GM23338 (cell line): ENCODE data around the gene FOXI1. TPM values are rescaled to one million over a fixed set of nuclear protein-coding genes. Genes with fewer than 3 reads are reported as not detected.

Source experiments
- ATAC-seq: fragments of 200-7000 bp; cut with Tn5 transposase; 3 replicates; pipeline ENCODE4 v1.9.1; 2020
- DNase-seq: peaks from one replicate; pipeline ENCODE4 v3.0.0-alpha.2; 2015; ENCODE audit warnings: low spot score
- H2AFZ ChIP-seq: fragments of 200-600 bp; sonication (generic); 2 replicates; pipeline ENCODE4 v1.8.0; 2016; ENCODE audit warnings: antibody characterized with exemption, mild to moderate bottlenecking, moderate library complexity
- H3F3A ChIP-seq: fragments of 200-600 bp; sonication (generic); replicated peaks from 2 replicates; pipeline ENCODE4 v1.8.0; 2017; ENCODE audit warnings: antibody characterized with exemption, mixed run types, low read depth
- H3K27ac ChIP-seq: fragments of 200-600 bp; sonication (generic); 2 replicates; pipeline ENCODE4 v1.6.1; 2016; ENCODE audit warnings: low read depth
- H3K27me3 ChIP-seq: fragments of 200-600 bp; sonication (generic); 2 replicates; pipeline ENCODE4 v1.8.0; 2016; ENCODE audit warnings: mild to moderate bottlenecking, mixed run types, moderate library complexity; ENCODE audit not compliant: insufficient read depth
- H3K36me3 ChIP-seq: fragments of 200-600 bp; sonication (generic); 2 replicates; pipeline ENCODE4 v1.8.0; 2016; ENCODE audit warnings: mild to moderate bottlenecking; ENCODE audit not compliant: insufficient read depth
- H3K4me1 ChIP-seq: fragments of 200-600 bp; sonication (generic); 2 replicates; pipeline ENCODE4 v1.8.0; 2016; ENCODE audit warnings: mild to moderate bottlenecking, moderate library complexity; ENCODE audit not compliant: insufficient read depth
- H3K4me2 ChIP-seq: fragments of 200-600 bp; sonication (generic); 2 replicates; pipeline ENCODE4 v1.7.1; 2017; ENCODE audit warnings: mixed run types
- H3K4me3 ChIP-seq: fragments of 200-600 bp; sonication (generic); 2 replicates; pipeline ENCODE4 v1.6.1; 2016; ENCODE audit warnings: mixed run types
- H3K79me2 ChIP-seq: fragments of 200-600 bp; sonication (generic); replicated peaks from 2 replicates; pipeline ENCODE4 v1.8.0; 2017; ENCODE audit warnings: mild to moderate bottlenecking; ENCODE audit not compliant: insufficient read depth
- H3K9me2 ChIP-seq: fragments of 200-600 bp; sonication (generic); 2 replicates; pipeline ENCODE4 v1.8.0; 2017; ENCODE audit not compliant: insufficient read depth
- H4K20me1 ChIP-seq: fragments of 200-600 bp; sonication (generic); replicated peaks from 2 replicates; pipeline ENCODE4 v1.8.0; 2017; ENCODE audit warnings: mild to moderate bottlenecking; ENCODE audit not compliant: insufficient read depth
- H3K27ac Mint-ChIP-seq: 2 replicates; pipeline ENCODE4 v1.8.0; 2020; ENCODE audit warnings: inconsistent platforms, mild to moderate bottlenecking, moderate library complexity, mixed read lengths
- H3K27me3 Mint-ChIP-seq: 3 replicates; pipeline ENCODE4 v1.8.0; 2022; ENCODE audit warnings: low read depth, mild to moderate bottlenecking, moderate library complexity, mixed read lengths, inconsistent platforms; ENCODE audit not compliant: insufficient read depth, poor library complexity
- H3K36me3 Mint-ChIP-seq: 3 replicates; pipeline ENCODE4 v1.8.0; 2021; ENCODE audit warnings: low read depth, mild to moderate bottlenecking, inconsistent platforms, moderate library complexity, mixed read lengths
- H3K4me1 Mint-ChIP-seq: 3 replicates; pipeline ENCODE4 v1.8.0; 2020; ENCODE audit warnings: mild to moderate bottlenecking, inconsistent platforms, mixed read lengths
- H3K4me3 Mint-ChIP-seq: 3 replicates; pipeline ENCODE4 v1.8.0; 2021; ENCODE audit warnings: moderate library complexity, mild to moderate bottlenecking, inconsistent platforms, mixed read lengths
- H3K9me3 Mint-ChIP-seq: 3 replicates; pipeline ENCODE4 v1.8.0; 2020; ENCODE audit warnings: moderate library complexity, mild to moderate bottlenecking, inconsistent platforms, mixed read lengths
- JUNB ChIP-seq: IDR thresholded peaks from one replicate; pipeline ENCODE4 v1.6.1; 2016; ENCODE audit warnings: antibody characterized with exemption; ENCODE audit not compliant: unreplicated experiment
- NANOG ChIP-seq: IDR thresholded peaks from 2 replicates; pipeline ENCODE4 v1.6.1; 2016; ENCODE audit warnings: antibody characterized with exemption, borderline replicate concordance
- POLR2AphosphoS5 ChIP-seq: IDR thresholded peaks from 2 replicates; pipeline ENCODE4 v1.6.1; 2016; ENCODE audit warnings: antibody characterized with exemption, low read depth
- STAT1 ChIP-seq: IDR thresholded peaks from one replicate; pipeline ENCODE4 v1.6.1; 2016; ENCODE audit warnings: antibody characterized with exemption; ENCODE audit not compliant: unreplicated experiment
- ZNF114 ChIP-seq: fragments of 250-450 bp; sonication (Bioruptor Pico); IDR thresholded peaks from 2 replicates; pipeline ENCODE4 v1.5.0; 2020; ENCODE audit warnings: mild to moderate bottlenecking, moderate library complexity
- ZNF331 ChIP-seq: fragments of 250-450 bp; sonication (Bioruptor Pico); IDR thresholded peaks from 2 replicates; pipeline ENCODE4 v1.5.0; 2020; ENCODE audit warnings: low read depth, mild to moderate bottlenecking, moderate library complexity
- polyA plus RNA-seq: library from polyadenylated mRNA; unstranded; fragments of >200 nt; fragmentation: Nextera tagmentation; extraction: Ambion mirVana; gene quantifications from 2 replicates; pipeline ENCODE4 v1.2.1, GENCODE V29; 2016
- total RNA-seq: library from RNA; depleted of rRNA; stranded (reverse); fragments of >200 nt; shearing (Covaris generic); gene quantifications from 2 replicates; pipeline ENCODE4 v1.2.3, GENCODE V29; 2014
- TF ChIP-seq, protein P1 (sequence below): fragments of 250-450 bp; sonication (Bioruptor Pico); IDR thresholded peaks from 2 replicates; pipeline ENCODE4 v1.5.0; 2020; ENCODE audit warnings: mild to moderate bottlenecking, moderate library complexity
- TF ChIP-seq, protein P2 (sequence below): IDR thresholded peaks from 2 replicates; pipeline ENCODE4 v1.6.1; 2016; ENCODE audit warnings: antibody characterized with exemption

Gene FOXI1
- total and polyA plus RNA-seq, 2 experiments from 2014 or later: not detected

DNA sequence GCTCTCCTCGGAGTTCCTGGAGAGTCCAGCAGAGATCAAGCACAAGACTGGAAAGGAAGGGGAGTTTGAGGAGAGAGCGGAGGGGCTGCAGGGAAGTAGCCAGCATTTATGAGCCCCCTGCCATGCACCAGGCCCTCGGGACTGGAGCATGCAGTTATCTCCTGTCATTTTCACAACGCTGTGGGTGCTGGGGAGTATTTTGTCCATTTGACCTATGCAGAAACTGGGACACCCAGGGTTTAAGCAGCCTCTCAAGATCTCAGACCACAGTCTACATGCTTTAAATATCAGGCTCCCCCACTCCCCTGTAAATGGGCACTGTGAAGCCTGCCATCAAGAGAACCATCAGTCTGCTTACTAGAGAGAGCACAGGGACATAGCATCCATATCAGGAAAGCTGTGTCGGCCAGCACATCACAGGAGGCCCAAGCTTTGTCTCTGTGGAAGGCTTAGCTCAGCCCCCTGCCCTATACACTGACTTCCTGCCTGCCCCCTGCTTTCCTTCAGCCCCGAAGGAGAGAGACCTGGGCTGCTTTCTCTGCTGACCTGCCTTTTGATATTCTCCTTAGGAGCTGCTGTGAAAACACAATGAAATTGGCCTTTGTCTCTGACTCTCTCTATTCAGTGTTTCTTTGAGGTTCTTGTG is 7.3 kb downstream of the FOXI1 start (continued):
- TF ChIP-seq, protein P1, sequence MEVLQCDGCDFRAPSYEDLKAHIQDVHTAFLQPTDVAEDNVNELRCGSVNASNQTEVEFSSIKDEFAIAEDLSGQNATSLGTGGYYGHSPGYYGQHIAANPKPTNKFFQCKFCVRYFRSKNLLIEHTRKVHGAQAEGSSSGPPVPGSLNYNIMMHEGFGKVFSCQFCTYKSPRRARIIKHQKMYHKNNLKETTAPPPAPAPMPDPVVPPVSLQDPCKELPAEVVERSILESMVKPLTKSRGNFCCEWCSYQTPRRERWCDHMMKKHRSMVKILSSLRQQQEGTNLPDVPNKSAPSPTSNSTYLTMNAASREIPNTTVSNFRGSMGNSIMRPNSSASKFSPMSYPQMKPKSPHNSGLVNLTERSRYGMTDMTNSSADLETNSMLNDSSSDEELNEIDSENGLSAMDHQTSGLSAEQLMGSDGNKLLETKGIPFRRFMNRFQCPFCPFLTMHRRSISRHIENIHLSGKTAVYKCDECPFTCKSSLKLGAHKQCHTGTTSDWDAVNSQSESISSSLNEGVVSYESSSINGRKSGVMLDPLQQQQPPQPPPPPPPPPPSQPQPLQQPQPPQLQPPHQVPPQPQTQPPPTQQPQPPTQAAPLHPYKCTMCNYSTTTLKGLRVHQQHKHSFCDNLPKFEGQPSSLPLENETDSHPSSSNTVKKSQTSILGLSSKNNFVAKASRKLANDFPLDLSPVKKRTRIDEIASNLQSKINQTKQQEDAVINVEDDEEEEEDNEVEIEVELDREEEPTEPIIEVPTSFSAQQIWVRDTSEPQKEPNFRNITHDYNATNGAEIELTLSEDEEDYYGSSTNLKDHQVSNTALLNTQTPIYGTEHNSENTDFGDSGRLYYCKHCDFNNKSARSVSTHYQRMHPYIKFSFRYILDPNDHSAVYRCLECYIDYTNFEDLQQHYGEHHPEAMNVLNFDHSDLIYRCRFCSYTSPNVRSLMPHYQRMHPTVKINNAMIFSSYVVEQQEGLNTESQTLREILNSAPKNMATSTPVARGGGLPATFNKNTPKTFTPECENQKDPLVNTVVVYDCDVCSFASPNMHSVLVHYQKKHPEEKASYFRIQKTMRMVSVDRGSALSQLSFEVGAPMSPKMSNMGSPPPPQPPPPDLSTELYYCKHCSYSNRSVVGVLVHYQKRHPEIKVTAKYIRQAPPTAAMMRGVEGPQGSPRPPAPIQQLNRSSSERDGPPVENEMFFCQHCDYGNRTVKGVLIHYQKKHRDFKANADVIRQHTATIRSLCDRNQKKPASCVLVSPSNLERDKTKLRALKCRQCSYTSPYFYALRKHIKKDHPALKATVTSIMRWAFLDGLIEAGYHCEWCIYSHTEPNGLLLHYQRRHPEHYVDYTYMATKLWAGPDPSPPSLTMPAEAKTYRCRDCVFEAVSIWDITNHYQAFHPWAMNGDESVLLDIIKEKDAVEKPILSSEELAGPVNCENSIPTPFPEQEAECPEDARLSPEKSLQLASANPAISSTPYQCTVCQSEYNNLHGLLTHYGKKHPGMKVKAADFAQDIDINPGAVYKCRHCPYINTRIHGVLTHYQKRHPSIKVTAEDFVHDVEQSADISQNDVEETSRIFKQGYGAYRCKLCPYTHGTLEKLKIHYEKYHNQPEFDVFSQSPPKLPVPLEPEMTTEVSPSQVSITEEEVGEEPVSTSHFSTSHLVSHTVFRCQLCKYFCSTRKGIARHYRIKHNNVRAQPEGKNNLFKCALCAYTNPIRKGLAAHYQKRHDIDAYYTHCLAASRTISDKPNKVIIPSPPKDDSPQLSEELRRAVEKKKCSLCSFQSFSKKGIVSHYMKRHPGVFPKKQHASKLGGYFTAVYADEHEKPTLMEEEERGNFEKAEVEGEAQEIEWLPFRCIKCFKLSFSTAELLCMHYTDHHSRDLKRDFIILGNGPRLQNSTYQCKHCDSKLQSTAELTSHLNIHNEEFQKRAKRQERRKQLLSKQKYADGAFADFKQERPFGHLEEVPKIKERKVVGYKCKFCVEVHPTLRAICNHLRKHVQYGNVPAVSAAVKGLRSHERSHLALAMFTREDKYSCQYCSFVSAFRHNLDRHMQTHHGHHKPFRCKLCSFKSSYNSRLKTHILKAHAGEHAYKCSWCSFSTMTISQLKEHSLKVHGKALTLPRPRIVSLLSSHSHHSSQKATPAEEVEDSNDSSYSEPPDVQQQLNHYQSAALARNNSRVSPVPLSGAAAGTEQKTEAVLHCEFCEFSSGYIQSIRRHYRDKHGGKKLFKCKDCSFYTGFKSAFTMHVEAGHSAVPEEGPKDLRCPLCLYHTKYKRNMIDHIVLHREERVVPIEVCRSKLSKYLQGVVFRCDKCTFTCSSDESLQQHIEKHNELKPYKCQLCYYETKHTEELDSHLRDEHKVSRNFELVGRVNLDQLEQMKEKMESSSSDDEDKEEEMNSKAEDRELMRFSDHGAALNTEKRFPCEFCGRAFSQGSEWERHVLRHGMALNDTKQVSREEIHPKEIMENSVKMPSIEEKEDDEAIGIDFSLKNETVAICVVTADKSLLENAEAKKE (CRISPR knock-in tag): no peak
- TF ChIP-seq NANOG: no peak
- TF ChIP-seq, protein P2, sequence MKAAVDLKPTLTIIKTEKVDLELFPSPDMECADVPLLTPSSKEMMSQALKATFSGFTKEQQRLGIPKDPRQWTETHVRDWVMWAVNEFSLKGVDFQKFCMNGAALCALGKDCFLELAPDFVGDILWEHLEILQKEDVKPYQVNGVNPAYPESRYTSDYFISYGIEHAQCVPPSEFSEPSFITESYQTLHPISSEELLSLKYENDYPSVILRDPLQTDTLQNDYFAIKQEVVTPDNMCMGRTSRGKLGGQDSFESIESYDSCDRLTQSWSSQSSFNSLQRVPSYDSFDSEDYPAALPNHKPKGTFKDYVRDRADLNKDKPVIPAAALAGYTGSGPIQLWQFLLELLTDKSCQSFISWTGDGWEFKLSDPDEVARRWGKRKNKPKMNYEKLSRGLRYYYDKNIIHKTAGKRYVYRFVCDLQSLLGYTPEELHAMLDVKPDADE: no peak
- no peak for TF ChIP-seq POLR2AphosphoS5
- TF ChIP-seq JUNB: no peak
- TF ChIP-seq ZNF114 (CRISPR knock-in tag): no peak
- TF ChIP-seq ZNF331 (CRISPR knock-in tag): no peak

DNA sequence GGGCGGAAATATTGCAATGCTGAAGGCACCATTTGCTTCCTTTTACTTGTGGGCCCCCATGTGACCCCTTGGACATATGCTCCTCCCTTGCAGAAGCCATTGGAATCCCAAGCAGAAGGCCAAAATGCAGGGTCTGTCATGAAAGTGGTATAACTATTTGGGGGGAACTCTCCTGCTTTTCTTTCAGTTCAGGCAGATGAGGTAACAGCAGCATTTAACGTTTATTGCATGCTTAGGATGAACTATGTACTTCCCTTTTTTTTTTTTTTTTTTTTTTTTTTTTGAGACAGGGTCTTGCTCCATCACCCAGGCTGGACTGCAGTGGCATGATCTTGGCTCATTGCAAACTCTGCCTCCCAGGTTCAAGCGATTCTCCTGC is 7.8 kb downstream of the FOXI1 start:
- Histone ChIP-seq H3F3A (no peaks in the 10 kb centered on the region), H3K79me2 (no peaks in the 10 kb centered on the region), H3K4me3 (no peak overlapping the region), H2AFZ (peak overlapping the region; percentile 80), H3K9me2 (peaks cover 14% of the 10 kb centered on the region; the same call in 1 of the 2 replicates), H3K27me3 (no peaks in the 10 kb centered on the region), H4K20me1 (no peaks in the 10 kb centered on the region), H3K4me1 (peaks cover 12% of the 10 kb centered on the region), H3K4me2 (0 out of 2 replicates have a peak overlapping the region, but pooled peaks have one; percentile 38), H3K27ac (no peak overlapping the region), H3K36me3 (no peaks in the 10 kb centered on the region)
- DNase-seq: no peak
- H3K27me3 Mint-ChIP-seq: peaks cover 10% of the 10 kb centered on the region
- H3K4me3 Mint-ChIP-seq: no peak overlapping the region
- H3K36me3 Mint-ChIP-seq: peaks cover 13% of the 10 kb centered on the region
- no peak for TF ChIP-seq STAT1
- no peak overlapping the region for H3K27ac Mint-ChIP-seq
- H3K9me3 Mint-ChIP-seq: peaks cover 21% of the 10 kb centered on the region
- peaks cover 20% of the 10 kb centered on the region for H3K4me1 Mint-ChIP-seq
- no peak for ATAC-seq
